Measurements from ENCODE around the gene WDR75. TPM values are rescaled to one million over a fixed set of nuclear protein-coding genes. Genes with fewer than 3 reads are reported as not detected.

WDR75 gene
- total RNA-seq, 2 experiments from 2014 or later = 82.1 to 82.3 TPM

DNA sequence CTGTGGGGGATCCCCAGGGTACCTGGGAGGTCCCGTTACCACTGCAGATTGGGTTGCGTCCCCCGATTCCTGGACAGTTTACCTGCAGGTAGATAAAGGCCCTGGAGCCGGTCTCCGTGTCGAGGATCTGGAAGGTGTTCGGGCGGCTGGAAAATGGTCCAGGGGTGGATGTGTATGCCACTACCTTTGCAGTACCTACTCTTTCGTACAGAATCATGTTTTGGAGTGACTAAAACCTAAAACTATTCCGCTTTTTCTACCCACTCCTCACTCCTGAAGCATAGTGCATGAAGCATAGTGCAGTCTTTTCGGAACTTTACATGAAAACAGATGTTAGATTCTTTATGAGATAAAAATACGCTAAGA is 418 bp downstream of the WDR75 start:
- no peak overlapping the region for H3K4me3 Mint-ChIP-seq
- H3K27ac Mint-ChIP-seq = peak overlapping the region; percentile 99
- no peaks in the 10 kb centered on the region for H3K27me3 Mint-ChIP-seq
- intact Hi-C loops (cut with DNase I, micrococcal nuclease) = loop anchor here (1.0 to 10.0 kb wide), 13 partner anchors 137 to 1857 kb away; partner anchors contain the start of genes ORMDL1 (in 2 of the 2), PMS1 (in 2 of the 2), SLC40A1 (in 2 of the 2) and ASNSD1 (in 1 of the 2)
- H3K4me1 Mint-ChIP-seq = peaks cover 26% of the 10 kb centered on the region
- ChIA-PET POLR2A (no interaction called here), CTCF (no interaction called here)
- no peaks in the 10 kb centered on the region for H3K9me3 Mint-ChIP-seq (ENCODE audit: low read depth)
- ATAC-seq (no peak), DNase-seq (no peak)
- H3K36me3 Mint-ChIP-seq (ENCODE audit: low read depth) = peaks cover 11% of the 10 kb centered on the region

DNA sequence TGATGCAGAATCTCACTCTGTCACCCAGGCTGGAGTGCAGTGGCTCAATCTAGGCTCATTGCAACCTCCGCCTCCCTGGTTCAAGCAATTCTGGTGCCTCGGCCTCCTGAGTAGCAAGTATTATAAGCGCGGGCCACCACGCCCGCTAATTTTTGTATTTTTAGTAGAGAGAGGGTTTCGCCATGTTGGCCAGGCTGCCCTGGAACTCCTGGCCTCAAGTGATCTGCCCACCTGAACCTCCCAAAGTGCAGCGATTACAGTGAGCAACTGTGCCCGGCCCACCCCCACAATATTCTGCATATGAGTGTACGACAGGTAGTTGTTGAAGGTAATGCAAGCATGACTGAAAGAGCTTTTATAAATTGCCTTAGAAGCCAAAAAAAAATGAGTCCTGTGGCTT is 1.2 kb downstream of the WDR75 start:
- ATAC-seq = no peak
- peak; percentile 49 for DNase-seq

GRCh38 chr2:189444322-189444721 is 3.0 kb downstream of the WDR75 start:
- Mint-ChIP-seq H3K9me3 (ENCODE audit: low read depth) (no peaks in the 10 kb centered on the region), H3K4me1 (peaks cover 35% of the 10 kb centered on the region), H3K27ac (no peak overlapping the region), H3K27me3 (no peaks in the 10 kb centered on the region), H3K4me3 (no peak overlapping the region), H3K36me3 (ENCODE audit: low read depth) (peaks cover 33% of the 10 kb centered on the region)
- intact Hi-C loops (cut with DNase I, micrococcal nuclease) = loop anchor here (5.0 to 10.0 kb wide), 7 partner anchors 138 to 1860 kb away; partner anchors contain the start of genes MFSD6 (in 1 of the 2), NEMP2 (in 1 of the 2), ORMDL1 (in 1 of the 2) and PMS1 (in 1 of the 2)
- ATAC-seq (peak; percentile 17), DNase-seq (peak; percentile 39)
- CTCF ChIA-PET = interaction anchor here (1.1 to 1.6 kb wide), 2 partner anchors 19 to 215 kb away, joined by 3 read pairs; no protein-coding TSS in a partner anchor
- POLR2A ChIA-PET = no interaction called here

More for the DNA sequence above, 1.2 kb downstream of the WDR75 start:
- POLR2A ChIA-PET = no interaction called here
- Mint-ChIP-seq H3K4me1 (peaks cover 32% of the 10 kb centered on the region), H3K27ac (no peak overlapping the region), H3K4me3 (no peak overlapping the region), H3K27me3 (no peaks in the 10 kb centered on the region), H3K9me3 (ENCODE audit: low read depth) (no peaks in the 10 kb centered on the region), H3K36me3 (ENCODE audit: low read depth) (peaks cover 17% of the 10 kb centered on the region)
- CTCF ChIA-PET = no interaction called here
- intact Hi-C loops (cut with DNase I, micrococcal nuclease) = loop anchor here (5.0 to 10.0 kb wide), 7 partner anchors 140 to 1858 kb away; partner anchors contain the start of genes MFSD6 (in 1 of the 2), NEMP2 (in 1 of the 2), ORMDL1 (in 1 of the 2) and PMS1 (in 1 of the 2)

DNA sequence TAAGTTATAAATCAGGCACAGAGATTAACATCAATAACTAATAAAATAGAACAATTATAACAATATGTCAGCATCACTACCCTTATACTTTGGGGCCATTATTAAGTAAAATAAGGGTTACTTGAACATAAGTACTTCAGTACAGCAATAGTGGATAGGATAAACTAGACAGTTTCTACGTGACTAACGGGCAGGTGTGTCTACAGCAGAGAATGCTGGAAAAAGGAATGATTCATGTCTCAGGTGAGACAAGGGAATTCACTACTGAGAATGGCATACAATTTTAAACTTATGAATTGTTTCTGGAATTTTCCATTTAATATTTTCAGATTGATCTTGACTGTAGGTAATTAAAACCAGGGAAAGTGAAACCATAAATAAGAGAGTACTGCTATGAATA is 5.5 kb downstream of the WDR75 start:
- ChIA-PET CTCF (interaction anchor here (0.6 to 1.9 kb wide), 4 partner anchors 10 to 311 kb away, joined by 3 to 8 read pairs (median 3); no protein-coding TSS in a partner anchor), POLR2A (no interaction called here)
- Mint-ChIP-seq H3K27ac (peak overlapping the region; percentile 52), H3K36me3 (ENCODE audit: low read depth) (peaks cover 47% of the 10 kb centered on the region), H3K4me1 (peaks cover 29% of the 10 kb centered on the region), H3K9me3 (ENCODE audit: low read depth) (no peaks in the 10 kb centered on the region), H3K27me3 (no peaks in the 10 kb centered on the region), H3K4me3 (no peak overlapping the region)
- DNase-seq = no peak
- no peak for ATAC-seq
- intact Hi-C loops (cut with DNase I, micrococcal nuclease) = loop anchor here (10.0 kb wide), 3 partner anchors 152 to 1862 kb away; partner anchors contain the start of gene MFSD6 (in 1 of the 2)

GRCh38 chr2:189454009-189454408 is 12.7 kb downstream of the WDR75 start:
- ChIA-PET CTCF (no interaction called here), POLR2A (no interaction called here)
- ATAC-seq (no peak), DNase-seq (no peak)
- H3K27me3 Mint-ChIP-seq = no peaks in the 10 kb centered on the region
- peaks cover 3% of the 10 kb centered on the region for H3K4me1 Mint-ChIP-seq
- peaks cover 60% of the 10 kb centered on the region for H3K36me3 Mint-ChIP-seq (ENCODE audit: low read depth)
- intact Hi-C loops (cut with DNase I, micrococcal nuclease) = no loop called here
- no peaks in the 10 kb centered on the region for H3K9me3 Mint-ChIP-seq (ENCODE audit: low read depth)
- no peak overlapping the region for H3K4me3 Mint-ChIP-seq
- peak overlapping the region; percentile 16 for H3K27ac Mint-ChIP-seq

GRCh38 chr2:189465076-189465475 is 23.8 kb downstream of the WDR75 start:
- DNase-seq = no peak
- POLR2A ChIA-PET = interaction anchor here (0.6 kb wide), 1 partner anchor 180 kb away, joined by 3 read pairs; no protein-coding TSS in a partner anchor
- intact Hi-C loops (cut with DNase I, micrococcal nuclease) = loop anchor here in 1 of 2 experiments (10.0 kb wide), 1 partner anchor 170 kb away; no protein-coding TSS in a partner anchor
- Mint-ChIP-seq H3K9me3 (ENCODE audit: low read depth) (no peaks in the 10 kb centered on the region), H3K27me3 (no peaks in the 10 kb centered on the region), H3K4me1 (peaks cover 1% of the 10 kb centered on the region), H3K27ac (no peak overlapping the region), H3K4me3 (no peak overlapping the region), H3K36me3 (ENCODE audit: low read depth) (peaks cover 60% of the 10 kb centered on the region)
- no peak for ATAC-seq
- CTCF ChIA-PET = interaction anchor here (0.6 to 2.1 kb wide), 4 partner anchors 9 to 601 kb away, joined by 3 to 6 read pairs (median 3); partner anchors contain the start of gene WDR75

GRCh38 chr2:189465478-189465877 is 24.2 kb downstream of the WDR75 start:
- ATAC-seq = no peak
- H3K4me1 Mint-ChIP-seq = peaks cover 1% of the 10 kb centered on the region
- no peaks in the 10 kb centered on the region for H3K27me3 Mint-ChIP-seq
- no peak for DNase-seq
- H3K27ac Mint-ChIP-seq = no peak overlapping the region
- intact Hi-C loops (cut with DNase I, micrococcal nuclease) = loop anchor here in 1 of 2 experiments (10.0 kb wide), 1 partner anchor 169 kb away; no protein-coding TSS in a partner anchor
- H3K9me3 Mint-ChIP-seq (ENCODE audit: low read depth) = no peaks in the 10 kb centered on the region
- ChIA-PET POLR2A (interaction anchor here (0.6 kb wide), 1 partner anchor 179 kb away, joined by 3 read pairs; no protein-coding TSS in a partner anchor), CTCF (interaction anchor here (0.6 to 2.1 kb wide), 3 partner anchors 20 to 601 kb away, joined by 3 to 6 read pairs (median 3); partner anchors contain the start of gene WDR75)
- peaks cover 57% of the 10 kb centered on the region for H3K36me3 Mint-ChIP-seq (ENCODE audit: low read depth)
- no peak overlapping the region for H3K4me3 Mint-ChIP-seq

DNA sequence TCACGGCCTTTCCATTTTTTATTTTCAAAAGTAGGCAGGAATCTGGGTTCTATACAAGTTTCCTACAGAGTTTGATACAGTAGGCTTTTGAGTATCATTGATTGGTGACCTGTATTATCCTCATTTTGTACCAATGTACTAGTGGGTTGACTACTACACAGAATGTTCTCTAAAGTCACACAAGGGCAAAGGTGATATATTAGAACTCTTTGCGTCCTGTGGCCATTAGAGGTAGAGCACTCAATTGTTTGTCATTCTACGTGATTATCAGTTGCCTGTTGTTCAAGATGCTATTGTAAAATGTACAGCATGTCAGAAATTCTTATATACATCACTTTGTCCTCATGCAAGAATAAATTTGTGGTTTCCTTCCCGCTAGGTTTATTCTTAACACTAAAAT is 24.8 kb downstream of the WDR75 start:
- intact Hi-C loops (cut with DNase I, micrococcal nuclease) = loop anchor here (2.0 to 10.0 kb wide), 2 partner anchors 167 to 169 kb away; no protein-coding TSS in a partner anchor
- ChIA-PET POLR2A (no interaction called here), CTCF (interaction anchor here (0.6 to 2.1 kb wide), 3 partner anchors 10 to 207 kb away, joined by 3 to 6 read pairs (median 3); no protein-coding TSS in a partner anchor)
- H3K36me3 Mint-ChIP-seq (ENCODE audit: low read depth) = peaks cover 57% of the 10 kb centered on the region
- peaks cover 1% of the 10 kb centered on the region for H3K4me1 Mint-ChIP-seq
- DNase-seq = no peak
- no peak overlapping the region for H3K27ac Mint-ChIP-seq
- no peak overlapping the region for H3K4me3 Mint-ChIP-seq
- ATAC-seq = no peak
- H3K9me3 Mint-ChIP-seq (ENCODE audit: low read depth) = no peaks in the 10 kb centered on the region
- no peaks in the 10 kb centered on the region for H3K27me3 Mint-ChIP-seq

DNA sequence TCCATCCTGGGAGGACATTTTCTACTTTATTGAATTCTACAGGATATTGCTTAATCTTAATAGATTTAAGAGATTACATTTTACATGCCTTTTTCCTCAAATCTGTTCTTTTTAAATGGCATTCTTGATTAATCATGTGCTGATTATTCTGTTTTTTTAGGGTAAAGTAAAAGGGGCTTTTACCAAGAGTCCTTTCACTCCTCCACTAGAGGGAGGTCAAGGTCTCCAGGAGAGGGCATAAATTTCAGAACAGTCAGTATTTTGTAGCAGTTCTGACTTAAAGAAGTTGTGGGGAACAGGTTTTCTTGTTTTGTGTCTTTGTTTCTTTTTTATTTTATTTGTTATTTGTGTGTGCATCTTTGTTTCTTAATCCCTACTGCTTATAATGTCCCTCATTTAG is 25.4 kb downstream of the WDR75 start:
- peaks cover 61% of the 10 kb centered on the region for H3K36me3 Mint-ChIP-seq (ENCODE audit: low read depth)
- POLR2A ChIA-PET = no interaction called here
- H3K4me1 Mint-ChIP-seq = peaks cover 1% of the 10 kb centered on the region
- no peaks in the 10 kb centered on the region for H3K27me3 Mint-ChIP-seq
- H3K27ac Mint-ChIP-seq = no peak overlapping the region
- CTCF ChIA-PET = interaction anchor here (0.6 to 0.9 kb wide), 2 partner anchors 11 to 206 kb away, joined by 3 read pairs; no protein-coding TSS in a partner anchor
- ATAC-seq (no peak), DNase-seq (no peak)
- H3K9me3 Mint-ChIP-seq (ENCODE audit: low read depth) = no peaks in the 10 kb centered on the region
- intact Hi-C loops (cut with DNase I, micrococcal nuclease) = loop anchor here (2.0 to 10.0 kb wide), 2 partner anchors 166 to 168 kb away; no protein-coding TSS in a partner anchor
- no peak overlapping the region for H3K4me3 Mint-ChIP-seq

DNA sequence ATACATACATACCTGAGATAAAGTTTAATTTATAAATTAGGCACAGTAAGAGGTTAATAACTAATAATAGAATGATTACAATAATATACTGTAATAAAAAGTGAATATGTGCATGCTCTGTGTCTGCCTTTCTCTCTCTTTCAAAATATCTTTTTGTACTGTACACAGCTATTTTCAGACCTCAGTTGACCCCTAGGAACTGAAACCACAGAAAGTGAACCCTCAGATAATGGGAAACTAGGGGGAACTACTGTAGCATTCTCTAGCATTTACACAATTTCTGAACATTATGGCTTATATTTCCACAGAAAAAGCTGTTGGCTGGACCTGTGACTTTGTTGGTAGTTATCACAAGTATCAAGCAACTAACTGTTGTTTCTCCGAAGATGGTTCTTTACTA is 25.9 kb downstream of the WDR75 start:
- peaks cover 1% of the 10 kb centered on the region for H3K4me1 Mint-ChIP-seq
- H3K27me3 Mint-ChIP-seq = no peaks in the 10 kb centered on the region
- DNase-seq = no peak
- H3K4me3 Mint-ChIP-seq = no peak overlapping the region
- no peak for ATAC-seq
- no peaks in the 10 kb centered on the region for H3K9me3 Mint-ChIP-seq (ENCODE audit: low read depth)
- POLR2A ChIA-PET = no interaction called here
- peaks cover 64% of the 10 kb centered on the region for H3K36me3 Mint-ChIP-seq (ENCODE audit: low read depth)
- H3K27ac Mint-ChIP-seq = no peak overlapping the region
- intact Hi-C loops (cut with DNase I, micrococcal nuclease) = loop anchor here (2.0 to 10.0 kb wide), 2 partner anchors 166 to 168 kb away; no protein-coding TSS in a partner anchor
- CTCF ChIA-PET = no interaction called here

GRCh38 chr2:189467593-189467992 is 26.3 kb downstream of the WDR75 start:
- Mint-ChIP-seq H3K4me3 (no peak overlapping the region), H3K36me3 (ENCODE audit: low read depth) (peaks cover 64% of the 10 kb centered on the region), H3K4me1 (peaks cover 1% of the 10 kb centered on the region), H3K27ac (no peak overlapping the region), H3K9me3 (ENCODE audit: low read depth) (no peaks in the 10 kb centered on the region), H3K27me3 (no peaks in the 10 kb centered on the region)
- intact Hi-C loops (cut with DNase I, micrococcal nuclease) = loop anchor here (2.0 to 10.0 kb wide), 2 partner anchors 165 to 167 kb away; no protein-coding TSS in a partner anchor
- no peak for DNase-seq
- POLR2A ChIA-PET = no interaction called here
- ATAC-seq = no peak
- CTCF ChIA-PET = interaction anchor here (1.3 kb wide), 2 partner anchors 9 to 16 kb away, joined by 3 read pairs; no protein-coding TSS in a partner anchor

DNA sequence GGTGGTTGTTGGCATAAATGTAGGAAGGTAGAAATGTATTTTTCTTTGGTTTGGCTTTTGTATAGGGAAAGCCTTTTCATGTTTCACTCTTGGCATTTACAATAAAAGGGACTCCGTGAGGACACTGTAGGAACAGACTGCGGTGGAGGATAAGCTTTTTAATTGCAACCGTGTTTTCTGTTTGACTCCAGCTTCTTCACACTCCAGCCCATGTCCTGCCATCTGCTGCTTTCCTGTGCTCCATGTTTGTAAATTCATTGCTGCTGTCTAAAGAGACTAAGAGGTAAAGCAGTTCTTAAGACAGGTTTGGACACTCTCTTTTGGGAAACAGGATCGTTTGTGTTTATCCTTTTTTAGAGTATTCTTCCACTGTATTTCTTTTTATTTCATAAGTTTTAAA is 33.3 kb downstream of the WDR75 start:
- CTCF ChIA-PET = no interaction called here
- DNase-seq (no peak), ATAC-seq (no peak)
- Mint-ChIP-seq H3K4me1 (no peaks in the 10 kb centered on the region), H3K27ac (no peak overlapping the region), H3K36me3 (ENCODE audit: low read depth) (peaks cover 42% of the 10 kb centered on the region), H3K9me3 (ENCODE audit: low read depth) (no peaks in the 10 kb centered on the region), H3K27me3 (no peaks in the 10 kb centered on the region), H3K4me3 (no peak overlapping the region)
- intact Hi-C loops (cut with DNase I, micrococcal nuclease) = no loop called here
- POLR2A ChIA-PET = no interaction called here
